Measurements from ENCODE around the gene NSG1.

Gene NSG1

GRCh38 chr4:4386736-4387392, at the start of gene NSG1:
Gene NSG1 (plus strand): TSS chr4:4387102. CDS start chr4:4387630, 528 bp downstream.
- Histone ChIP-seq H3K4me3 (ENCODE audit: low read length) (no peak within 1 kb of the TSS), H3K27me3 (ENCODE audit: control insufficient read depth, low read length) (peaks cover 32% of the 10 kb centered on the region), H3F3A (ENCODE audit: control insufficient read depth, insufficient read depth) (no peaks in the 10 kb centered on the region)

DNA sequence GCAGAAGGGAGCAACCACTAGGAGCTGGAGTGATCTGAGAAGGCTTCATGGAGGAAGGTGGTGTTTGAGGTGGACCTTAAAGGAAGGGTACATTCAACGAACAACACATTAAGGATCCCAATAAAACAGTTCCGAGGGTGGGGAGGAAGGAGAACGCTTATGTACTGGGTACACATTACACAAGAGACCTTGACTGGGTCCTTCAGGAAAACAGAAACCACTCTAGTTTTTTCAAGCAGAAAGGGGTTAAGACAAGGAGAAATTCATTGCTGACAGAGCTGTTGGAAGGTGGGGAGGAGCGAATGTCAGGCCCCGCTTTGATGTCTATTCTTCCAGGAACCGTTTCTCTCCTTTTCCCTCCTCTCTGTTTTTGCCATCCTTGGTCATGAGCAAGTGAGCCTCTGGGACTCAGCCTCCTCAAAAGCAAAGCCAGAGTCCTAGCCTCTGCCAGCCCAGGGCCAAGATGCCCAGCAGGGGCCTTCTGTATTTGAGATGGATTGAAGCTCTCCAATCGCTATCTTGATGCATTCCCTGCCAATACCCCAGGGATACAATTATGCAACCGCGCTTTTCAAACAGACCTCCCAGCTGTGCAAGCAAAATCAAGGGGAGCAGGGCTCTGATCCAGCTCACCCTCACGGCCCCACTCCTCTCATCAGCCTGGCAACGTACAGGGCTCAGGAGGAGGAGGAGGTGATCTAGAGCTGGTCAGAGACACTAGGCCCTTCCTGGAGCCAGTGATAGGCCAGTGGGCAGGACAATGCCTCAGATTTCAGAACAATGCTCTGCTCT, 48.5 kb upstream of the NSG1 start:
- no peaks in the 10 kb centered on the region for H3K9me3 ChIP-seq (ENCODE audit: control insufficient read depth, insufficient read depth, low read length)
- H3K4me2 ChIP-seq (ENCODE audit: low read length), result no peak overlapping the region
- H3K36me3 ChIP-seq (ENCODE audit: control insufficient read depth, low read length), result no peaks in the 10 kb centered on the region
- TF ChIP-seq, protein P1, sequence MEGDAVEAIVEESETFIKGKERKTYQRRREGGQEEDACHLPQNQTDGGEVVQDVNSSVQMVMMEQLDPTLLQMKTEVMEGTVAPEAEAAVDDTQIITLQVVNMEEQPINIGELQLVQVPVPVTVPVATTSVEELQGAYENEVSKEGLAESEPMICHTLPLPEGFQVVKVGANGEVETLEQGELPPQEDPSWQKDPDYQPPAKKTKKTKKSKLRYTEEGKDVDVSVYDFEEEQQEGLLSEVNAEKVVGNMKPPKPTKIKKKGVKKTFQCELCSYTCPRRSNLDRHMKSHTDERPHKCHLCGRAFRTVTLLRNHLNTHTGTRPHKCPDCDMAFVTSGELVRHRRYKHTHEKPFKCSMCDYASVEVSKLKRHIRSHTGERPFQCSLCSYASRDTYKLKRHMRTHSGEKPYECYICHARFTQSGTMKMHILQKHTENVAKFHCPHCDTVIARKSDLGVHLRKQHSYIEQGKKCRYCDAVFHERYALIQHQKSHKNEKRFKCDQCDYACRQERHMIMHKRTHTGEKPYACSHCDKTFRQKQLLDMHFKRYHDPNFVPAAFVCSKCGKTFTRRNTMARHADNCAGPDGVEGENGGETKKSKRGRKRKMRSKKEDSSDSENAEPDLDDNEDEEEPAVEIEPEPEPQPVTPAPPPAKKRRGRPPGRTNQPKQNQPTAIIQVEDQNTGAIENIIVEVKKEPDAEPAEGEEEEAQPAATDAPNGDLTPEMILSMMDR (IDR thresholded peaks at IDR 0.05; ENCODE audit: low read depth, low read length, poor library complexity, severe bottlenecking), result no peak
- H3K79me2 ChIP-seq (ENCODE audit: control insufficient read depth, low read length), result no peaks in the 10 kb centered on the region
- peaks cover 20% of the 10 kb centered on the region for H3K4me1 ChIP-seq (ENCODE audit: control insufficient read depth, low read length)
- H3F3A ChIP-seq (ENCODE audit: control insufficient read depth, insufficient read depth), result no peaks in the 10 kb centered on the region
- H4K20me1 ChIP-seq (ENCODE audit: control insufficient read depth, insufficient read depth, low read depth, low read length), result no peaks in the 10 kb centered on the region
- no peaks in the 10 kb centered on the region for H3K9me2 ChIP-seq (replicated peaks; ENCODE audit: control insufficient read depth, low read length)
- no peaks in the 10 kb centered on the region for H3K27me3 ChIP-seq (ENCODE audit: control insufficient read depth, low read length)
- no peak overlapping the region for H3K27ac ChIP-seq (ENCODE audit: low read depth, low read length)
- H3K4me3 ChIP-seq (ENCODE audit: low read length), result no peak overlapping the region

More at GRCh38 chr4:4386736-4387392, at the start of gene NSG1:
- no peaks in the 10 kb centered on the region; the same call in 1 of the 2 replicates for H3K4me1 ChIP-seq (ENCODE audit: control insufficient read depth, low read length)
- no peak within 1 kb of the TSS for H3K27ac ChIP-seq (ENCODE audit: low read depth, low read length)
- no peaks in the 10 kb centered on the region for H3K9me3 ChIP-seq (ENCODE audit: control insufficient read depth, insufficient read depth, low read length)
- TF ChIP-seq, protein P1 (IDR thresholded peaks at IDR 0.05; ENCODE audit: low read depth, low read length, poor library complexity, severe bottlenecking), result no peak
- TF ChIP-seq EZH2phosphoT487 (IDR thresholded peaks at IDR 0.05; ENCODE audit: borderline replicate concordance, low read length), result no peak
- H3K36me3 ChIP-seq (ENCODE audit: control insufficient read depth, low read length), result no peaks in the 10 kb centered on the region
- no peaks in the 10 kb centered on the region for H3K9me2 ChIP-seq (replicated peaks; ENCODE audit: control insufficient read depth, low read length)
- H3K79me2 ChIP-seq (ENCODE audit: control insufficient read depth, low read length), result no peaks in the 10 kb centered on the region
- no peaks in the 10 kb centered on the region for H4K20me1 ChIP-seq (ENCODE audit: control insufficient read depth, insufficient read depth, low read depth, low read length)
- peak within 1 kb of the TSS; percentile 21 for H3K4me2 ChIP-seq (ENCODE audit: low read length)

DNA sequence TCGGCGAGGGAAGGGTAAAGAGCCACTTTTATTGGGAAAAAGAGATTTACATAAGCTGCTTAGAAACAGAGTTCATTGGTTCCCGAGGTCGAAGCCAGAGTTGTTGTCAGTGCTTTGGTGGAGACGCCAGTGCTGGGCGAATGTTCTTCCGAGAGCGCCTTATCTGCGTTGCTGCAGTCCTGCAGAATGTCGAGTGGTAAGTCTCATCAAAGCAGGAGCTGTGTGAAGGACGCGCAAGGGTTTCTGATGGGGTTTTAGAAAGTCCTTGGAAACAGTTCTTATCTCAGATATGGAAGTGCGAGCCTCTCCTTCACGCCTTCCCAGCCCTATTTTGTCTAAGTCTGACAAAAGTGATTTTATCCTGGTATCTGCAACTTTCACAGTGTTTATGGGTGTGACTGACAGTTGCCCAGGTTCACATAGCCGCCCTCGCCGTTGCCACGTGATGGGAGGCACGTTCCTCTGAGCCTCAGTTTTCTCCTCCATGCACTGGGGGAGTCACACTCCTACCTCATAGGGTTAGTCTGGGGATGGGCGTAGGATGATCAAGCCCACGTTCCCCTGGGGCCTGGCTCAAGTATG, 47.3 kb upstream of the NSG1 start:
- Histone ChIP-seq H3K36me3 (ENCODE audit: control insufficient read depth, low read length) (no peaks in the 10 kb centered on the region), H3K27ac (ENCODE audit: low read depth, low read length) (no peak overlapping the region), H3K9me3 (ENCODE audit: control insufficient read depth, insufficient read depth, low read length) (no peaks in the 10 kb centered on the region), H4K20me1 (ENCODE audit: control insufficient read depth, insufficient read depth, low read depth, low read length) (no peaks in the 10 kb centered on the region), H3K4me1 (ENCODE audit: control insufficient read depth, low read length) (peaks cover 31% of the 10 kb centered on the region), H3K9me2 (replicated peaks; ENCODE audit: control insufficient read depth, low read length) (no peaks in the 10 kb centered on the region), H3K79me2 (ENCODE audit: control insufficient read depth, low read length) (no peaks in the 10 kb centered on the region), H3F3A (ENCODE audit: control insufficient read depth, insufficient read depth) (0 out of 2 replicates have a peak, but pooled peaks cover 3% of the 10 kb centered on the region), H3K27me3 (ENCODE audit: control insufficient read depth, low read length) (no peaks in the 10 kb centered on the region), H3K4me3 (ENCODE audit: low read length) (no peak overlapping the region), H3K4me2 (ENCODE audit: low read length) (no peak overlapping the region)
- TF ChIP-seq EZH2phosphoT487 (IDR thresholded peaks at IDR 0.05; ENCODE audit: borderline replicate concordance, low read length), result no peak
- TF ChIP-seq, protein P1 (IDR thresholded peaks at IDR 0.05; ENCODE audit: low read depth, low read length, poor library complexity, severe bottlenecking), result no peak

All from DOHH2 (cell line).